ENCODE results near the gene KLHL6. TPM values are rescaled to one million over a fixed set of nuclear protein-coding genes. Genes with fewer than 3 reads are reported as not detected.

Gene KLHL6
- total and polyA plus RNA-seq, 10 of the 15 experiments (the other 5 are each of a cell fraction or from before 2014, with no cell fraction given): 4.0 to 91.8 (median 24.4) TPM

DNA sequence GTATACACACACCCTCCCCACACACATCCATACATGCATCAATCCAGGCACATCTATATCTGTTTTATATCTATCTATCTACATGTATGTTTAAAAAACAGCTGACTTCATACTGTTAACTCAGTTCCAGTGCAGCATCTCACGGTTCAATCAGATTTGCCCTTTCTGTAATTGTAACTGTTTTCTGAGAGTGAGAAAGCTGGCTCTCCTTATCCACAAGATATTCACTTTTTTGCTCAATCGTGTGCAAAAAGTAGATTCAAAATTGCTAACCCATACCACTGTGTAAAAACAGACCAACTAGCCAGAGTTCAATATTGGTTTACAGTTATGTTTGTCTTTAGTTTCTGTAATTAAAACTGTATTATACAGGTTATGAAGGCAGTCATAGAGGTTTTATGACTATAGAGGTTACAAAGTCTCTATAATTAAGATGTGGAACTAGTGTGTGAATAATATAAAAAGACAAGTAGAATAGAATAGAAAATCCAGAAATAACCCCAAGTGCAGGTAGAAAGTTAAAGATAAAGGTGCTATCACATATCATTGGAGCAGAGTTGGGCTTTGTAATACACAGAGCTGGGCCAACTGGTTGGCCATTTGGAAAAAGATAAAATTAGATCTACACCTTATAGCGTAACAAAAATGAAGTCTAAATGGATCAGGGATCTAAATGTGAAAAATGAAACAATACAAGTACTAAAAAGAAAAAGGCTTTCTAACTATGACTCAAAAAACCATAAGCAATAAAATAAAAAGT is 107.0 kb downstream of the KLHL6 start (continued):
- TF ChIP-seq, protein P1, sequence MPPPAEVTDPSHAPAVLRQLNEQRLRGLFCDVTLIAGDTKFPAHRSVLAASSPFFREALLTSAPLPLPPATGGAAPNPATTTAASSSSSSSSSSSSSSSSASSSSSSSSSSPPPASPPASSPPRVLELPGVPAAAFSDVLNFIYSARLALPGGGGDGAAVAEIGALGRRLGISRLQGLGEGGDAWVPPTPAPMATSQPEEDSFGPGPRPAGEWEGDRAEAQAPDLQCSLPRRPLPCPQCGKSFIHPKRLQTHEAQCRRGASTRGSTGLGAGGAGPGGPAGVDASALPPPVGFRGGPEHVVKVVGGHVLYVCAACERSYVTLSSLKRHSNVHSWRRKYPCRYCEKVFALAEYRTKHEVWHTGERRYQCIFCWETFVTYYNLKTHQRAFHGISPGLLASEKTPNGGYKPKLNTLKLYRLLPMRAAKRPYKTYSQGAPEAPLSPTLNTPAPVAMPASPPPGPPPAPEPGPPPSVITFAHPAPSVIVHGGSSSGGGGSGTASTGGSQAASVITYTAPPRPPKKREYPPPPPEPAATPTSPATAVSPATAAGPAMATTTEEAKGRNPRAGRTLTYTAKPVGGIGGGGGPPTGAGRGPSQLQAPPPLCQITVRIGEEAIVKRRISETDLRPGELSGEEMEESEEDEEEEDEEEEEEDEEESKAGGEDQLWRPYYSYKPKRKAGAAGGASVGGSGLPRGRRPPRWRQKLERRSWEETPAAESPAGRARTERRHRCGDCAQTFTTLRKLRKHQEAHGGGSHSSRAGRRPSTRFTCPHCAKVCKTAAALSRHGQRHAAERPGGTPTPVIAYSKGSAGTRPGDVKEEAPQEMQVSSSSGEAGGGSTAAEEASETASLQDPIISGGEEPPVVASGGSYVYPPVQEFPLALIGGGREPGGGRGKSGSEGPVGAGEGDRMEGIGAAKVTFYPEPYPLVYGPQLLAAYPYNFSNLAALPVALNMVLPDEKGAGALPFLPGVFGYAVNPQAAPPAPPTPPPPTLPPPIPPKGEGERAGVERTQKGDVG (CRISPR knock-in tag; IDR thresholded peaks at IDR 0.05): no peak
- TF ChIP-seq RB1 (IDR thresholded peaks at IDR 0.05; ENCODE audit: borderline replicate concordance): no peak
- no peak for TF ChIP-seq POLR2A (IDR thresholded peaks at IDR 0.05; ENCODE audit: low read depth, low read length)
- TF ChIP-seq BACH1 (IDR thresholded peaks at IDR 0.05; ENCODE audit: borderline replicate concordance): no peak
- no peak for TF ChIP-seq NR2F1 (conservative IDR thresholded peaks at IDR 0.05)
- TF ChIP-seq, protein P2, sequence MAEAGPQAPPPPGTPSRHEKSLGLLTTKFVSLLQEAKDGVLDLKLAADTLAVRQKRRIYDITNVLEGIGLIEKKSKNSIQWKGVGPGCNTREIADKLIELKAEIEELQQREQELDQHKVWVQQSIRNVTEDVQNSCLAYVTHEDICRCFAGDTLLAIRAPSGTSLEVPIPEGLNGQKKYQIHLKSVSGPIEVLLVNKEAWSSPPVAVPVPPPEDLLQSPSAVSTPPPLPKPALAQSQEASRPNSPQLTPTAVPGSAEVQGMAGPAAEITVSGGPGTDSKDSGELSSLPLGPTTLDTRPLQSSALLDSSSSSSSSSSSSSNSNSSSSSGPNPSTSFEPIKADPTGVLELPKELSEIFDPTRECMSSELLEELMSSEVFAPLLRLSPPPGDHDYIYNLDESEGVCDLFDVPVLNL (IDR thresholded peaks at IDR 0.05; ENCODE audit: low read depth, low read length): no peak
- TF ChIP-seq CHD1 (IDR thresholded peaks at IDR 0.05; ENCODE audit: low read depth, low read length): no peak
- TF ChIP-seq HDGF (IDR thresholded peaks at IDR 0.05): no peak
- TF ChIP-seq RAD21 (IDR thresholded peaks at IDR 0.05; ENCODE audit: insufficient read depth, low read depth, low read length): no peak
- TF ChIP-seq YBX1 (IDR thresholded peaks at IDR 0.05): no peak
- TF ChIP-seq, protein P3, sequence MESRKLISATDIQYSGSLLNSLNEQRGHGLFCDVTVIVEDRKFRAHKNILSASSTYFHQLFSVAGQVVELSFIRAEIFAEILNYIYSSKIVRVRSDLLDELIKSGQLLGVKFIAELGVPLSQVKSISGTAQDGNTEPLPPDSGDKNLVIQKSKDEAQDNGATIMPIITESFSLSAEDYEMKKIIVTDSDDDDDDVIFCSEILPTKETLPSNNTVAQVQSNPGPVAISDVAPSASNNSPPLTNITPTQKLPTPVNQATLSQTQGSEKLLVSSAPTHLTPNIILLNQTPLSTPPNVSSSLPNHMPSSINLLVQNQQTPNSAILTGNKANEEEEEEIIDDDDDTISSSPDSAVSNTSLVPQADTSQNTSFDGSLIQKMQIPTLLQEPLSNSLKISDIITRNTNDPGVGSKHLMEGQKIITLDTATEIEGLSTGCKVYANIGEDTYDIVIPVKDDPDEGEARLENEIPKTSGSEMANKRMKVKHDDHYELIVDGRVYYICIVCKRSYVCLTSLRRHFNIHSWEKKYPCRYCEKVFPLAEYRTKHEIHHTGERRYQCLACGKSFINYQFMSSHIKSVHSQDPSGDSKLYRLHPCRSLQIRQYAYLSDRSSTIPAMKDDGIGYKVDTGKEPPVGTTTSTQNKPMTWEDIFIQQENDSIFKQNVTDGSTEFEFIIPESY (IDR thresholded peaks at IDR 0.05): no peak
- no peak for TF ChIP-seq WRNIP1 (IDR thresholded peaks at IDR 0.05; ENCODE audit: borderline replicate concordance, low read depth, low read length)
- TF ChIP-seq, protein P4, sequence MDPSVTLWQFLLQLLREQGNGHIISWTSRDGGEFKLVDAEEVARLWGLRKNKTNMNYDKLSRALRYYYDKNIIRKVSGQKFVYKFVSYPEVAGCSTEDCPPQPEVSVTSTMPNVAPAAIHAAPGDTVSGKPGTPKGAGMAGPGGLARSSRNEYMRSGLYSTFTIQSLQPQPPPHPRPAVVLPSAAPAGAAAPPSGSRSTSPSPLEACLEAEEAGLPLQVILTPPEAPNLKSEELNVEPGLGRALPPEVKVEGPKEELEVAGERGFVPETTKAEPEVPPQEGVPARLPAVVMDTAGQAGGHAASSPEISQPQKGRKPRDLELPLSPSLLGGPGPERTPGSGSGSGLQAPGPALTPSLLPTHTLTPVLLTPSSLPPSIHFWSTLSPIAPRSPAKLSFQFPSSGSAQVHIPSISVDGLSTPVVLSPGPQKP (IDR thresholded peaks at IDR 0.05; ENCODE audit: low read depth, low read length): no peak
- TF ChIP-seq, protein P5, sequence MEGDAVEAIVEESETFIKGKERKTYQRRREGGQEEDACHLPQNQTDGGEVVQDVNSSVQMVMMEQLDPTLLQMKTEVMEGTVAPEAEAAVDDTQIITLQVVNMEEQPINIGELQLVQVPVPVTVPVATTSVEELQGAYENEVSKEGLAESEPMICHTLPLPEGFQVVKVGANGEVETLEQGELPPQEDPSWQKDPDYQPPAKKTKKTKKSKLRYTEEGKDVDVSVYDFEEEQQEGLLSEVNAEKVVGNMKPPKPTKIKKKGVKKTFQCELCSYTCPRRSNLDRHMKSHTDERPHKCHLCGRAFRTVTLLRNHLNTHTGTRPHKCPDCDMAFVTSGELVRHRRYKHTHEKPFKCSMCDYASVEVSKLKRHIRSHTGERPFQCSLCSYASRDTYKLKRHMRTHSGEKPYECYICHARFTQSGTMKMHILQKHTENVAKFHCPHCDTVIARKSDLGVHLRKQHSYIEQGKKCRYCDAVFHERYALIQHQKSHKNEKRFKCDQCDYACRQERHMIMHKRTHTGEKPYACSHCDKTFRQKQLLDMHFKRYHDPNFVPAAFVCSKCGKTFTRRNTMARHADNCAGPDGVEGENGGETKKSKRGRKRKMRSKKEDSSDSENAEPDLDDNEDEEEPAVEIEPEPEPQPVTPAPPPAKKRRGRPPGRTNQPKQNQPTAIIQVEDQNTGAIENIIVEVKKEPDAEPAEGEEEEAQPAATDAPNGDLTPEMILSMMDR (IDR thresholded peaks at IDR 0.05 in 2 of 3, conservative IDR thresholded peaks at IDR 0.05 in 1 of 3; ENCODE audit: control insufficient read depth in 2 of 3, extremely low read depth in 1 of 3, insufficient read depth in 1 of 3, low read depth in 3 of 3, low read length in 3 of 3): no peak
- no peak for TF ChIP-seq SMC3 (IDR thresholded peaks at IDR 0.05; ENCODE audit: borderline replicate concordance, low read length)
